Lung (tissue), 12 donors: ENCODE data around the gene PI16. TPM values are rescaled to one million over a fixed set of nuclear protein-coding genes. Genes with fewer than 3 reads are reported as not detected.

Experiments
- ATAC-seq: fragments of 200-7000 bp; cut with Tn5 transposase; one replicate; pipeline ENCODE4 v1.9.1; 2020; ENCODE audit warnings: moderate number of reproducible peaks; ENCODE audit not compliant: insufficient read depth, low FRiP score
- DNase-seq, 3 donors: peaks; one replicate each; pipeline ENCODE4 v3.0.0-alpha.2; 2013 to 2017
- H3K27ac ChIP-seq, 2 donors: one replicate each; pipeline ENCODE4 v1.5.1; 2013; ENCODE audit warnings: mild to moderate bottlenecking in 2 of 2, moderate library complexity in 2 of 2, control low read depth in 1 of 2, inconsistent platforms in 1 of 2, low read depth in 1 of 2, low read length in 1 of 2
- H3K27me3 ChIP-seq, 3 donors: one replicate each; pipeline ENCODE4 v1.5.1; 2013; ENCODE audit warnings: low read length in 2 of 3; ENCODE audit not compliant: control insufficient read depth in 3 of 3, insufficient read depth in 3 of 3
- H3K36me3 ChIP-seq, 4 donors: one replicate each; pipeline ENCODE4 v1.5.1; 2013; ENCODE audit warnings: low read length in 4 of 4, mild to moderate bottlenecking in 1 of 4, moderate library complexity in 1 of 4; ENCODE audit not compliant: control insufficient read depth in 4 of 4, insufficient read depth in 4 of 4
- H3K4me1 ChIP-seq, 5 donors: one replicate each; pipeline ENCODE4 v1.5.1; 2013; ENCODE audit warnings: low read length in 5 of 5, mild to moderate bottlenecking in 2 of 5, moderate library complexity in 1 of 5; ENCODE audit not compliant: control insufficient read depth in 5 of 5, insufficient read depth in 5 of 5
- H3K4me3 ChIP-seq: one replicate; pipeline ENCODE4 v1.5.1; 2013; ENCODE audit warnings: mild to moderate bottlenecking, control low read depth, moderate library complexity
- H3K9ac ChIP-seq, 2 donors: one replicate each; pipeline ENCODE4 v1.5.1; 2013; ENCODE audit warnings: low read length in 2 of 2, control low read depth in 1 of 2; ENCODE audit not compliant: insufficient read depth in 1 of 2
- H3K9me3 ChIP-seq, 4 donors: one replicate each; pipeline ENCODE4 v1.5.1; 2013; ENCODE audit warnings: low read length in 3 of 4, mild to moderate bottlenecking in 1 of 4, moderate library complexity in 1 of 4; ENCODE audit not compliant: control insufficient read depth in 4 of 4, insufficient read depth in 3 of 4
- CTCF ChIP-seq: IDR thresholded peaks from 2 replicates; pipeline ENCODE4 v1.5.1; 2012; ENCODE audit warnings: mild to moderate bottlenecking; ENCODE audit errors: control extremely low read depth, extremely low read depth
- WGBS, 2 donors: extraction: QIAGEN DNeasy Blood & Tissue Kit; methylation state at CpG; one replicate each; pipeline ENCODE4 v1.1.7; 2013; 5-methylcytosine and 5-hydroxymethylcytosine counted together
- polyA plus RNA-seq, 2 donors: library from polyadenylated mRNA; stranded (reverse); fragments of 200-250 nt; gene quantifications; one replicate each; pipeline ENCODE4 v1.2.1, GENCODE V29; 2013
- total RNA-seq, 2 donors: library from RNA; depleted of rRNA in 1 of 2; stranded (reverse); fragments of >200 nt in 1 of 2; gene quantifications; one replicate each; pipeline ENCODE4 v1.2.1, GENCODE V29; 2014 to 2021
- donor health status: control.
- donor health status: control.
- donor health status: Bipolar disorder and iron deficiency.
- donor health status: healthy.
- donor health status: DM: yes; HTN: yes; CAD: no.

Gene PI16
- total and polyA plus RNA-seq, 4 donors = 0.60 to 4.3 (median 2.8) TPM

GRCh38 chr6:36976509-36976908 is 22.0 kb downstream of the PI16 start:
- Histone ChIP-seq H3K27me3 (no peaks in the 10 kb centered on the region), H3K4me3 (no peak overlapping the region), H3K36me3 (peaks cover 26 to 70% (median 51%) of the 10 kb centered on the region in 4 donors), H3K4me1 (peaks cover 0 to 18% (median 0%) of the 10 kb centered on the region in 5 donors), H3K9me3 (peaks cover 0 to 2% (median 0%) of the 10 kb centered on the region in 4 donors), H3K9ac (no peak overlapping the region), H3K27ac (no peak overlapping the region)
- no peak for TF ChIP-seq CTCF
- WGBS, 2 donors = 94 to 97% methylated on average over 7 of the region's 7 CpGs
- no peak for ATAC-seq
- no peak for DNase-seq

- Histone ChIP-seq H3K27me3 (no peaks in the 10 kb centered on the region), H3K9ac (no peak overlapping the region), H3K27ac (no peak overlapping the region), H3K4me3 (no peak overlapping the region), H3K9me3 (no peaks in the 10 kb centered on the region), H3K36me3 (peaks cover 23 to 66% (median 49%) of the 10 kb centered on the region in 4 donors), H3K4me1 (peaks cover 0 to 18% (median 0%) of the 10 kb centered on the region in 5 donors)
- no peak for DNase-seq
- ATAC-seq = no peak
- WGBS, 2 donors = 94 to 96% methylated on average over 6 of the region's 6 CpGs
- TF ChIP-seq CTCF = no peak
Observed at GRCh38 chr6:36976931-36977330, 22.4 kb downstream of the PI16 start.

- Histone ChIP-seq H3K9me3 (no peaks in the 10 kb centered on the region), H3K4me3 (no peak overlapping the region), H3K9ac (no peak overlapping the region), H3K27me3 (no peaks in the 10 kb centered on the region), H3K36me3 (peaks cover 21 to 60% (median 46%) of the 10 kb centered on the region in 4 donors), H3K27ac (no peak overlapping the region), H3K4me1 (peaks cover 0 to 18% (median 0%) of the 10 kb centered on the region in 5 donors)
- WGBS, 2 donors = 82 to 84% methylated on average over 16 of the region's 16 CpGs
- DNase-seq = no peak
- no peak for ATAC-seq
- no peak for TF ChIP-seq CTCF
Observed at GRCh38 chr6:36977470-36977941, 23.0 kb downstream of the PI16 start.
